ENCODE data around the gene MAPRE3.

MAPRE3 gene

GRCh38 chr2:26932974-26933373 lies 37.5 kb upstream of the MAPRE3 start:
- Histone ChIP-seq H3K4me3 (no peak overlapping the region), H3K27ac (no peak overlapping the region)
- no peak for TF ChIP-seq CTCF (IDR thresholded peaks at IDR 0.05)
- no peak for DNase-seq (ENCODE audit: low spot score)

GRCh38 chr2:26933431-26934334 lies 36.8 kb upstream of the MAPRE3 start:
- Histone ChIP-seq H3K4me3 (no peak overlapping the region), H3K27ac (no peak overlapping the region)
- DNase-seq (ENCODE audit: low spot score) = no peak
- TF ChIP-seq CTCF (IDR thresholded peaks at IDR 0.05) = no peak

DNA sequence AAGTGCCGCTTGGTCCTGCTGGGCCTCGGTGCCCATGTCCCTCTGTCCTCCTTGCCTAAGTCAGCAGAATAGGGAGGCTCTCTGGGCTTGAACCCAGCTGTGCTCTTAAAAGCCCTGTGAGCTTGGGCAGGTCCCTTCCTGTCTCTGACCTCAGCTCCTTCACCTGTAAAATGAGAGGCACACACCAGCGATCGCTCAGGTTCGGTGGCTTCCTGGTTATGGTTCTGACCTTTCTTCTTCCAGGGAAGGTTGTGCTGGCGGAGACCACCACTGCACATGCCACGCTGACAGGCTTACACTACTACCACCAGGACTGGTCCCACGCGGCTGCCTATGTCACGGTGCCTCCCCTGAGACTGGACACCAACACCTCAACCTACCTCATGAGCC lies 36.1 kb upstream of the MAPRE3 start:
- Histone ChIP-seq H3K4me3 (no peak overlapping the region), H3K27ac (no peak overlapping the region)
- DNase-seq (ENCODE audit: low spot score) = no peak
- TF ChIP-seq CTCF (IDR thresholded peaks at IDR 0.05) = no peak

GRCh38 chr2:26934985-26935384 lies 35.5 kb upstream of the MAPRE3 start:
- Histone ChIP-seq H3K27ac (no peak overlapping the region), H3K4me3 (no peak overlapping the region)
- no peak for DNase-seq (ENCODE audit: low spot score)
- TF ChIP-seq CTCF (IDR thresholded peaks at IDR 0.05) = no peak

DNA sequence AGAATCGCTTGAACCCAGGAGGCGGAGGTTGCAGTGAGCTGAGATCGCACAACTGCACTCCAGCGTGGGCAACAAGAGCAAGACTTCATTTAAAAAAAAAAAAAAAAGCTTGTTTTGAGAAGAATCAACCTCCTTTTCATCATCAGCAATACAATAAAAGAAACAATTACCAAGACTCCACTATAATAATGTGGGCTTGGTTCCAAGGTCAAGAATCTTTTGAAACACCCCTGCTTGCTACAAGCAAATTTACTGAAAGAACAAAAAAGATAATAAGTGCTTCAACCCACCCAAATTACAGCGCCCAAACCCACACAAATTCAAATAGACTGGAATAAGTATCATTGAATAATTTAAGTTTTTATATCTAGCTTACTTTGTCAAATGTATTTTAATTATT lies 33.6 kb upstream of the MAPRE3 start:
- no peak overlapping the region for H3K4me3 ChIP-seq
- DNase-seq (ENCODE audit: low spot score) = no peak
- no peak overlapping the region for H3K27ac ChIP-seq
- no peak for TF ChIP-seq CTCF (IDR thresholded peaks at IDR 0.05)

DNA sequence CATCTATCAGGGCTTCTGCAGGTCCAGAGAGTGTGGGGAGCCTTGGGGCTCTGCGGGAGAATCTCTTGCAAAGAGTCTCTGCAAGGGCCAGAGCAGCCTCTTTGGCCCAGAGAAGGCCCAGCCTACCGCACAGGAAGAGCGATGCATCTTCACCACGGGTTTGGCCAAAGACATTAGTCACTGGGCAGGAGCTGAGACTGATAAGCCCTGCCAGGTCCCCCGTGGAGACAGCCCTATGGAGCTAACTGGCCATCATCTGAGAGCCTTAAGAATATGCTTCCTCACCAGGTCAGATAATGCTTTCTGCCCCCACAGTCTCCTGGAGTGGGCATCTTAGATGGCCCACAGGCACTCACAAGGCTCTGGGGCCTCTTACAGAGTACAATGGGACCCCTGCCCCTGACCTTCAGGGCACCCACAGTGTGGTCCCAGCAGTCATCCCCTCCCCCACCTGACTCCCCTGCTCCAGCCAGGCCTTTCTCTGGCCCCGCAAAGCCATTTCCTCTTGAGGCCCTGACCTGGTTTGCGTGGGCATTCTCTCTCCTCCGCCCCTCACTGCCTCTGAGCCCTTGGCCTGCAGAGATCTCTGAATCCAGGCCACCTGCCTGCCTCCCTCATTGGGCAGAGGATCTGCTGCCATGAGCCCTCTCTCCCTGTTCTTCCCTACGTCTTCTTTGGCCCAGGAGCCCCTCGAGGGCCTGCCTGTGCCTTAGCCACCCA lies 31.9 kb upstream of the MAPRE3 start:
- H3K4me3 ChIP-seq = no peak overlapping the region
- DNase-seq (ENCODE audit: low spot score) = no peak
- TF ChIP-seq CTCF (IDR thresholded peaks at IDR 0.05) = no peak
- H3K27ac ChIP-seq = no peak overlapping the region
